Measurements from ENCODE around the gene RAB4A. TPM values are rescaled to one million over a fixed set of nuclear protein-coding genes. Genes with fewer than 3 reads are reported as not detected.

The RAB4A gene
- total and polyA plus RNA-seq, 2 of the 8 experiments (the other 6 are each of a cell fraction or from before 2014, with no cell fraction given), result 13.3 to 68.8 TPM

- TF ChIP-seq ASH2L (IDR thresholded peaks at IDR 0.05; ENCODE audit: low read length), result no peak
- TF ChIP-seq EGR1 (IDR thresholded peaks at IDR 0.05; ENCODE audit: borderline replicate concordance, low read depth, low read length), result no peak
- peak; percentile 70 for TF ChIP-seq TAF1 (IDR thresholded peaks at IDR 0.05; ENCODE audit: low read depth, low read length)
- TF ChIP-seq SIX5 (IDR thresholded peaks at IDR 0.05; ENCODE audit: low read depth, low read length), result no peak
- TF ChIP-seq TAF7 (optimal IDR thresholded peaks at IDR 0.05; ENCODE audit: borderline replicate concordance, low read depth, low read length), result peak; percentile 55
- TF ChIP-seq SP2 (IDR thresholded peaks at IDR 0.05; ENCODE audit: low read length), result no peak
- peak; percentile 85 to 89; a peak in 2 of 4 replicates for TF ChIP-seq HDAC2 (IDR thresholded peaks at IDR 0.05; ENCODE audit: borderline replicate concordance in 1 of 2, low read depth in 2 of 2, low read length in 2 of 2)
- TF ChIP-seq POLR2AphosphoS5 (IDR thresholded peaks at IDR 0.05; ENCODE audit: low read depth, low read length), result peak; percentile 51; the same call in 1 of the 2 replicates
- TF ChIP-seq CREB1 (IDR thresholded peaks at IDR 0.05), result peak; percentile 69; the same call in 1 of the 2 replicates
- no peak for TF ChIP-seq FOSL1 (IDR thresholded peaks at IDR 0.05; ENCODE audit: insufficient read depth, low read depth, low read length)
- TF ChIP-seq PHF8 (conservative IDR thresholded peaks at IDR 0.05; ENCODE audit: low read depth, low read length), result peak; percentile 70; the same call in 1 of the 2 replicates
- 0 out of 2 replicates have a peak, but pooled peaks have one; percentile 7 for TF ChIP-seq KDM1A (IDR thresholded peaks at IDR 0.05; ENCODE audit: borderline replicate concordance, low read length)
- TF ChIP-seq POLR2A (IDR thresholded peaks at IDR 0.05; ENCODE audit: control extremely low read depth in 1 of 2, low read depth in 2 of 2, low read length in 2 of 2), result peak; percentile 32 to 68; a peak in 2 of 3 replicates
- no peak for TF ChIP-seq RFX5 (IDR thresholded peaks at IDR 0.05; ENCODE audit: borderline replicate concordance, low read depth, low read length)
- TF ChIP-seq RAD21 (IDR thresholded peaks at IDR 0.05 in 1 of 2, conservative IDR thresholded peaks at IDR 0.05 in 1 of 2; ENCODE audit: low read depth in 2 of 2, low read length in 2 of 2), result peak in 1 of 2 experiments; percentile 3; a peak in 1 of 4 replicates
- TF ChIP-seq RNF2 (IDR thresholded peaks at IDR 0.05; ENCODE audit: borderline replicate concordance, low read depth, low read length, missing control alignments, poor library complexity, severe bottlenecking), result peak; percentile 37
- peak; percentile 76 for TF ChIP-seq BACH1 (IDR thresholded peaks at IDR 0.05; ENCODE audit: low read length)
- TF ChIP-seq, protein P1, sequence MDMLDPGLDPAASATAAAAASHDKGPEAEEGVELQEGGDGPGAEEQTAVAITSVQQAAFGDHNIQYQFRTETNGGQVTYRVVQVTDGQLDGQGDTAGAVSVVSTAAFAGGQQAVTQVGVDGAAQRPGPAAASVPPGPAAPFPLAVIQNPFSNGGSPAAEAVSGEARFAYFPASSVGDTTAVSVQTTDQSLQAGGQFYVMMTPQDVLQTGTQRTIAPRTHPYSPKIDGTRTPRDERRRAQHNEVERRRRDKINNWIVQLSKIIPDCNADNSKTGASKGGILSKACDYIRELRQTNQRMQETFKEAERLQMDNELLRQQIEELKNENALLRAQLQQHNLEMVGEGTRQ (IDR thresholded peaks at IDR 0.05; ENCODE audit: low read length), result 0 out of 2 replicates have a peak, but pooled peaks have one; percentile 11
Measured at GRCh38 chr1:229270547-229271447, at the start of gene RAB4A (continued).
